Epithelial cell of esophagus (primary cell): ENCODE data around the gene HTR1B.
A peak's percentile ranks its signal among the peaks of the same experiment; 100 is the strongest.

Source experiments
- DNase-seq: peaks from one replicate; pipeline ENCODE4 v3.0.0; 2010; ENCODE audit warnings: low read depth
- H3K4me3 ChIP-seq: 2 replicates; pipeline ENCODE4 v1.5.1; 2011; ENCODE audit warnings: mild to moderate bottlenecking, low read length, control low read depth
- TF ChIP-seq, protein P1 (sequence below): IDR thresholded peaks from 2 replicates; pipeline ENCODE4 v1.5.1; 2011; ENCODE audit warnings: low read depth, mild to moderate bottlenecking, low read length, control low read depth, inconsistent platforms; ENCODE audit not compliant: insufficient read depth; ENCODE audit errors: missing control alignments

The HTR1B gene

GRCh38 chr6:77464495-77464867 lies 1.2 kb upstream of the HTR1B start:
- TF ChIP-seq, protein P1, sequence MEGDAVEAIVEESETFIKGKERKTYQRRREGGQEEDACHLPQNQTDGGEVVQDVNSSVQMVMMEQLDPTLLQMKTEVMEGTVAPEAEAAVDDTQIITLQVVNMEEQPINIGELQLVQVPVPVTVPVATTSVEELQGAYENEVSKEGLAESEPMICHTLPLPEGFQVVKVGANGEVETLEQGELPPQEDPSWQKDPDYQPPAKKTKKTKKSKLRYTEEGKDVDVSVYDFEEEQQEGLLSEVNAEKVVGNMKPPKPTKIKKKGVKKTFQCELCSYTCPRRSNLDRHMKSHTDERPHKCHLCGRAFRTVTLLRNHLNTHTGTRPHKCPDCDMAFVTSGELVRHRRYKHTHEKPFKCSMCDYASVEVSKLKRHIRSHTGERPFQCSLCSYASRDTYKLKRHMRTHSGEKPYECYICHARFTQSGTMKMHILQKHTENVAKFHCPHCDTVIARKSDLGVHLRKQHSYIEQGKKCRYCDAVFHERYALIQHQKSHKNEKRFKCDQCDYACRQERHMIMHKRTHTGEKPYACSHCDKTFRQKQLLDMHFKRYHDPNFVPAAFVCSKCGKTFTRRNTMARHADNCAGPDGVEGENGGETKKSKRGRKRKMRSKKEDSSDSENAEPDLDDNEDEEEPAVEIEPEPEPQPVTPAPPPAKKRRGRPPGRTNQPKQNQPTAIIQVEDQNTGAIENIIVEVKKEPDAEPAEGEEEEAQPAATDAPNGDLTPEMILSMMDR, result no peak
- peak overlapping the region; percentile 52 for H3K4me3 ChIP-seq
- DNase-seq, result no peak

- H3K4me3 ChIP-seq, result peak overlapping the region; percentile 52
- TF ChIP-seq, protein P1, result no peak
- DNase-seq, result no peak
Observed at GRCh38 chr6:77463861-77464494, 687 bp upstream of the HTR1B start.

GRCh38 chr6:77462359-77463307 lies 658 bp downstream of the HTR1B start:
- TF ChIP-seq, protein P1, result peak; percentile 30
- peak; percentile 41 for DNase-seq
- H3K4me3 ChIP-seq, result peak overlapping the region; percentile 52

DNA sequence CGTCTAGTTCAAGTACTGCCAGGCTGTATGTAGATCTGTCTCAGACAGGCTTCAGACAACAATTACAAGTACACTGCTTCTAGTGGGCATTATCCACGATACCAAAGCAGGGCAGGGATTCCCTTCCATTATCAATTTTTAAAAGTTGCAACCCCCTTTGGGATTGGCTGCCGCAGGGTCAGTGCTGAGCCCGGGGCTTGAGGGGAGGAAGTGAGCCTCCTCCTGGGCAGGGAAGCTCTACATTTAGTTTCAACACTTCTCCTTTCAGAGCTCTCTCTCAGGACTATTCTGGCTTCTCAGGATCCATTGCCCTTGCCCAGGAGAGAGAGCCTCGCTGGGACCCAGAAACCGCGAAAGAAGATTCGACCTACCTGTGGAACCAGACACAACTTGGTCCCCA lies 1.5 kb downstream of the HTR1B start:
- no peak overlapping the region for H3K4me3 ChIP-seq
- TF ChIP-seq, protein P1, result no peak
- DNase-seq, result no peak

DNA sequence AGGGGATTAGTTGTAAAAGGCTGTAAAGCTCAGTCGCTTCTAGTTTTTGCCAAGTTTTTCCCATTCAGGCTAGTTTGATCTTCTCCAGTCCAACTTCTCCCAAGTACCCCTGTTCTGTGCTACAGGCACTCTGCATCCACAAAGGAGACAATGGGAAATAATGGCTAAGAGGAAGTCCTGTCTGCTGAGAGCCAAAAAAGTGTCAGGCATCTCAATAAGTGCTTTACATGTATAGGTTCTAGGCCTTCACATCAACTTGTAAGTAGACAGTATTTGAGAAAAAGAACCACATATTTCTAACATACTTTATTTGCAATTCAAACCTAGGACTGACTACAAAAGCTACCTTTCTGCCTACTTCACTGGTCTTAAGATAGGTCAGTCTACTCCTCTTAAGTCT lies 4.9 kb downstream of the HTR1B start:
- TF ChIP-seq, protein P1, result no peak
- H3K4me3 ChIP-seq, result no peak overlapping the region
- DNase-seq, result no peak

DNA sequence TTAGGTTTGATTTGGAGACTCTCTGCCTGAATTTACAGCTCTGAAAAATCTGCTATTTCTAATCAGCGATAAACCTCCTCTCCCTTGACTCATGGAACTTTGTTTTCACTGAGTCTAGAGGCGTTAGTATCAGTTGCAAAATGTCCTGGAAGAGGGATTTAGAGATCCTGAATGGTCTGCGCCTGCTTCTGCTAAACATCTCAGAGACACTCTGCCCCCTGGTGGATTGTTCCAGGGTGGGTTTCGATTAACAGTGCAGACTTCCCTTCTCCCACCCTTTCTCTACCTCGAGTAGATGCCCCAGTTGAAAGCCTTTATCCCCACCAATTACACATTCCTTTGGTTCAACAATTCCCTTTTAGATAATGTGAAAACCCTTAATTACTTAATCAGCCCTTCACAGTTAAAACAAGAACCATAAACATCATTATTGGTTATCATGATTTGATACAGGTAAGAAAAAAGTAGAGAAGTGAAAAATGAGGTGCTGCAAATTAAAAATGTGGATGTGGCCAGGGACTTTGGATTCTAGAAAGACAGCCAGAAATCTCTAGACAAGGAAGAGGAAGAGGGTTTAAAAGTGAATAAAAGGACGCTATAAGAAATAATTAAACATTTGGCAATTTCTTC lies 5.5 kb downstream of the HTR1B start:
- TF ChIP-seq, protein P1, result peak; percentile 77
- no peak overlapping the region for H3K4me3 ChIP-seq
- DNase-seq, result peak; percentile 92
